Activated T-cell treated with anti-CD3 and anti-CD28 coated beads for 1 hour (primary cell): ENCODE results near the gene ZDHHC20.

Experiments
- DNase-seq: peaks from one replicate; pipeline ENCODE4 v3.0.0-alpha.2; 2020; ENCODE audit warnings: low read depth

The ZDHHC20 gene

GRCh38 chr13:21324803-21325202 is 134.3 kb downstream of the ZDHHC20 start:
- no peak for DNase-seq

- DNase-seq, result no peak
Observed at GRCh38 chr13:21322988-21323387, 136.1 kb downstream of the ZDHHC20 start.
